Measurements from ENCODE around the gene ERVFRD-1. TPM values are rescaled to one million over a fixed set of nuclear protein-coding genes. Genes with fewer than 3 reads are reported as not detected.

ERVFRD-1 gene, protein sequence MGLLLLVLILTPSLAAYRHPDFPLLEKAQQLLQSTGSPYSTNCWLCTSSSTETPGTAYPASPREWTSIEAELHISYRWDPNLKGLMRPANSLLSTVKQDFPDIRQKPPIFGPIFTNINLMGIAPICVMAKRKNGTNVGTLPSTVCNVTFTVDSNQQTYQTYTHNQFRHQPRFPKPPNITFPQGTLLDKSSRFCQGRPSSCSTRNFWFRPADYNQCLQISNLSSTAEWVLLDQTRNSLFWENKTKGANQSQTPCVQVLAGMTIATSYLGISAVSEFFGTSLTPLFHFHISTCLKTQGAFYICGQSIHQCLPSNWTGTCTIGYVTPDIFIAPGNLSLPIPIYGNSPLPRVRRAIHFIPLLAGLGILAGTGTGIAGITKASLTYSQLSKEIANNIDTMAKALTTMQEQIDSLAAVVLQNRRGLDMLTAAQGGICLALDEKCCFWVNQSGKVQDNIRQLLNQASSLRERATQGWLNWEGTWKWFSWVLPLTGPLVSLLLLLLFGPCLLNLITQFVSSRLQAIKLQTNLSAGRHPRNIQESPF
- total RNA-seq = under 0.01 and 0.12 TPM in 2 replicates

DNA sequence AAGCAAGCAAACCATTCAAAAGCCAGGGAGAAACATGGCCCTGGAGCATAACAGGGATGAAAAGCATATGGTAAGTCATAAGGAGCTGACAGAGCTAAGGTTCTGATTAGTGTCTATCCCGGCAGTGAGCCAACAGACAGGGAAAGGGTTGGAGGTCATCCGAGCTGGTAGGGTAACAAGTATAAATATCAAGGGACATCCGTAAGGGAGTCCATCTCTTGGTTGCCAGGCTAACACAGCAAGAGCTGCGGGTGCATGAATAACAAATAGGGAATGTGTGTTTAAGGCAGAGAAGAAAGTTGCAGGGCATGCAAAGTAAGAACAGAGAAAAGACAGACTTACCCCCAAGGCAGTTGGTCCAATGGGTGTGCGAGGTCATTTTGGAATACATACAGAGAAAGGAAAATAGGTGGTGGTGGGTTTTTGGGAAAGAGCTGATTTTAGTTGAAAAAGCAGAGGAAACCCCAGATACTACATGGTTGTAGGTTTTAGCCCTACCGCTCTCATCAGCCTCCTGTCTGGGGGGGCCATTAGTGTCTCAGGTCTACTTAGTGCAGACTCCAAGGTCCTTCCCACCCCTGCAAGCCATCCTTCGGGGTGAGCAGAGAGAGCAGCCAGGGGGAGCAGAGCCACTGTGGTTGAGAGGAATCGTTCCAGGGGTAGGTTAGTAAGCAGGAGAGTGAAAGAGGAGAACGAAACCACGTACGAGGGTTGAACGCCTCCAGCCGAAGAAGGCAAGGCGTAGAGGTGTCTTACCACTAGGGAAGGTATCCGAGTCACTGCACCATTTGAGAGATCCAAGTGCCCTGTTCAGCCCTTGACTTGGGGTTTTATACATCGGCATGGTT is at the start of gene ERVFRD-1:
Gene ERVFRD-1, minus strand, starts transcription at position 805 of the 848 bp plus-strand sequence. CDS start 6,415 bp downstream, outside the sequence.

DNA sequence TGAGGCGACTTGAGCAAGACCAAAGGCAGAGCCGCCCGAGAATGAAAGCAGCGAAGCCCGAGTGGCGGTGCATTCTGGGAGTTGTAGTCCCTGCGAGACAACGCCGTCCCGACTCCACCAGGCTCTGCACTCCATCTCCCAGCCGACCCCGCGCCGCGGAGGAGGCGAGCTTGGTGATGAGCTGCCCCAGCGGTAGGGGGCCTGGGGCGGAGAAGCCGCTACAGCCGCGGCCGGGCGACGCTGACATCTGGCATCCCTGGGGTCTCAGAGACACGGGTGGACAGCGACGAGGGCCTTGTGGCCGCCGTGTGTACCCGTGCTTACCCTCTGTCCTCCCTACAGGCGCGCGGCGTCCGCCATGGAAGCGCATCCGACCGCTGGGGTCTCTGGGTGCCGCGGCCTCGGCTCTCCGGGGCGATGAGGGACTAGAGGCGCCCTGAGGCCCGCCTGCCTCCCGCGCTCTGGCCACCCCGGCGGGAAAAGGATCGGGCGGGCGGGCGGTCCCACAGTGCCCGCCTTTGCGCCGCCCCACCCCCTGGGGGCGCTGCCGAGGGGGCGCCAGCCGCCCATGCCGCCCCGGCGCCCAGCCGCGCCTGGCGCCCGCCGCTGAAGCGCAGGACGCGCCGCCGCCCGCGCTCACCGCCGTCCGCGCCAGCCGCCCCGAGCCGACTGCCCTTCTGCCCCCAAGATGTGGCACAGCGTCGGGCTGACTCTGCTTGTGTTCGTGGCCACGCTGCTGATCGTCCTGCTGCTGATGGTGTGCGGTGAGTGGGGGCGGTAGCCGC is 17.7 kb downstream of the ERVFRD-1 start, which contains the start of gene SMIM13:
Gene SMIM13, plus strand, starts transcription at position 209 of the 785 bp plus-strand sequence. Its CDS starts 480 bp downstream, at position 689.

Other genes starting within 250 kb of the ERVFRD-1 start
- gene GCM2, start 229.7 kb downstream of the ERVFRD-1 start, total RNA-seq = not detected in 2 replicates
- not detected in 2 replicates for gene SYCP2L, start 224.7 kb downstream of the ERVFRD-1 start, total RNA-seq
- 0.11 TPM in 1 of 2 replicates, not detected in the other for gene ELOVL2, start 67.4 kb downstream of the ERVFRD-1 start, total RNA-seq
- 5.6 and 7.2 TPM in 2 replicates for gene SMIM13, start 17.9 kb downstream of the ERVFRD-1 start, total RNA-seq
- 0.33 and 1.2 TPM in 2 replicates for gene NEDD9, start 120.9 kb upstream of the ERVFRD-1 start, total RNA-seq